ENCODE data around the gene GPBP1.

DNA sequence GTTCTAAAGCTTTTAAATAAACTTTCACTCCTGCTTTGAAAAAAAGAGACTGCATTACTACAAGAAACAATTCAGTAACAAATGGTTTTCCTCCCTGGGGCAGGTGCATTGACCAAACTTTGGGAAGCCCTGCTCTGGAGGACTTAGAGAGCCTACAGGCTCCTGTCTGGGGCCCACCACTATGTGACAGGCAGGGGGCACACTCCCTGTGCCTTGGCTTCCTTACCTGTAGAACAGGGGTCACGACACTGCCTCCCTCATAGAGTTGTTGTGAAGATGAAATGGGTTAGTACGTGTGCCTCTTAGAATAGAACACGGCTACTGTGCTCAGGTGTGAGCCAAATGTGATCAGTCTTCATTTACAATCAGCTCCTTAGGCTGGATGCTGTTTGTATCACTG, 130.1 kb downstream of the GPBP1 start:
- no peak for TF ChIP-seq EZH2 (IDR thresholded peaks at IDR 0.05)
- TF ChIP-seq POLR2A (IDR thresholded peaks at IDR 0.05; ENCODE audit: borderline replicate concordance, extremely low read depth, insufficient read depth, insufficient read length): no peak
- TF ChIP-seq, protein P1, sequence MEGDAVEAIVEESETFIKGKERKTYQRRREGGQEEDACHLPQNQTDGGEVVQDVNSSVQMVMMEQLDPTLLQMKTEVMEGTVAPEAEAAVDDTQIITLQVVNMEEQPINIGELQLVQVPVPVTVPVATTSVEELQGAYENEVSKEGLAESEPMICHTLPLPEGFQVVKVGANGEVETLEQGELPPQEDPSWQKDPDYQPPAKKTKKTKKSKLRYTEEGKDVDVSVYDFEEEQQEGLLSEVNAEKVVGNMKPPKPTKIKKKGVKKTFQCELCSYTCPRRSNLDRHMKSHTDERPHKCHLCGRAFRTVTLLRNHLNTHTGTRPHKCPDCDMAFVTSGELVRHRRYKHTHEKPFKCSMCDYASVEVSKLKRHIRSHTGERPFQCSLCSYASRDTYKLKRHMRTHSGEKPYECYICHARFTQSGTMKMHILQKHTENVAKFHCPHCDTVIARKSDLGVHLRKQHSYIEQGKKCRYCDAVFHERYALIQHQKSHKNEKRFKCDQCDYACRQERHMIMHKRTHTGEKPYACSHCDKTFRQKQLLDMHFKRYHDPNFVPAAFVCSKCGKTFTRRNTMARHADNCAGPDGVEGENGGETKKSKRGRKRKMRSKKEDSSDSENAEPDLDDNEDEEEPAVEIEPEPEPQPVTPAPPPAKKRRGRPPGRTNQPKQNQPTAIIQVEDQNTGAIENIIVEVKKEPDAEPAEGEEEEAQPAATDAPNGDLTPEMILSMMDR (IDR thresholded peaks at IDR 0.05 in 2 of 3, conservative IDR thresholded peaks at IDR 0.05 in 1 of 3; ENCODE audit: borderline replicate concordance in 1 of 3, insufficient read depth in 1 of 3, low read depth in 2 of 3, low read length in 2 of 3): peak; percentile 4 to 39 (median 35); a peak in 3 of 6 replicates
- TF ChIP-seq ZFX (IDR thresholded peaks at IDR 0.05): no peak
- TF ChIP-seq RAD21 (IDR thresholded peaks at IDR 0.05; ENCODE audit: low read depth): no peak
- TF ChIP-seq JUND (IDR thresholded peaks at IDR 0.05): no peak
- no peak for TF ChIP-seq POLR2AphosphoS5 (IDR thresholded peaks at IDR 0.05; ENCODE audit: low read depth, low read length)
- TF ChIP-seq, protein P2, sequence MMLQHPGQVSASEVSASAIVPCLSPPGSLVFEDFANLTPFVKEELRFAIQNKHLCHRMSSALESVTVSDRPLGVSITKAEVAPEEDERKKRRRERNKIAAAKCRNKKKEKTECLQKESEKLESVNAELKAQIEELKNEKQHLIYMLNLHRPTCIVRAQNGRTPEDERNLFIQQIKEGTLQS (IDR thresholded peaks at IDR 0.05): no peak
- TF ChIP-seq EZH2phosphoT487 (IDR thresholded peaks at IDR 0.05; ENCODE audit: borderline replicate concordance): no peak
- TF ChIP-seq YY1 (IDR thresholded peaks at IDR 0.05; ENCODE audit: extremely low read depth, insufficient replicate concordance, low read depth, low read length): no peak
- no peak for TF ChIP-seq SIN3A (IDR thresholded peaks at IDR 0.05; ENCODE audit: low read depth)
- TF ChIP-seq, protein P3, sequence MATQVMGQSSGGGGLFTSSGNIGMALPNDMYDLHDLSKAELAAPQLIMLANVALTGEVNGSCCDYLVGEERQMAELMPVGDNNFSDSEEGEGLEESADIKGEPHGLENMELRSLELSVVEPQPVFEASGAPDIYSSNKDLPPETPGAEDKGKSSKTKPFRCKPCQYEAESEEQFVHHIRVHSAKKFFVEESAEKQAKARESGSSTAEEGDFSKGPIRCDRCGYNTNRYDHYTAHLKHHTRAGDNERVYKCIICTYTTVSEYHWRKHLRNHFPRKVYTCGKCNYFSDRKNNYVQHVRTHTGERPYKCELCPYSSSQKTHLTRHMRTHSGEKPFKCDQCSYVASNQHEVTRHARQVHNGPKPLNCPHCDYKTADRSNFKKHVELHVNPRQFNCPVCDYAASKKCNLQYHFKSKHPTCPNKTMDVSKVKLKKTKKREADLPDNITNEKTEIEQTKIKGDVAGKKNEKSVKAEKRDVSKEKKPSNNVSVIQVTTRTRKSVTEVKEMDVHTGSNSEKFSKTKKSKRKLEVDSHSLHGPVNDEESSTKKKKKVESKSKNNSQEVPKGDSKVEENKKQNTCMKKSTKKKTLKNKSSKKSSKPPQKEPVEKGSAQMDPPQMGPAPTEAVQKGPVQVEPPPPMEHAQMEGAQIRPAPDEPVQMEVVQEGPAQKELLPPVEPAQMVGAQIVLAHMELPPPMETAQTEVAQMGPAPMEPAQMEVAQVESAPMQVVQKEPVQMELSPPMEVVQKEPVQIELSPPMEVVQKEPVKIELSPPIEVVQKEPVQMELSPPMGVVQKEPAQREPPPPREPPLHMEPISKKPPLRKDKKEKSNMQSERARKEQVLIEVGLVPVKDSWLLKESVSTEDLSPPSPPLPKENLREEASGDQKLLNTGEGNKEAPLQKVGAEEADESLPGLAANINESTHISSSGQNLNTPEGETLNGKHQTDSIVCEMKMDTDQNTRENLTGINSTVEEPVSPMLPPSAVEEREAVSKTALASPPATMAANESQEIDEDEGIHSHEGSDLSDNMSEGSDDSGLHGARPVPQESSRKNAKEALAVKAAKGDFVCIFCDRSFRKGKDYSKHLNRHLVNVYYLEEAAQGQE (IDR thresholded peaks at IDR 0.05; ENCODE audit: low read depth): no peak
- TF ChIP-seq CEBPB (IDR thresholded peaks at IDR 0.05; ENCODE audit: low read depth): no peak
